Iris pigment epithelial cell (primary cell): ENCODE data around the gene CELF2.
A peak's percentile ranks its signal among the peaks of the same experiment; 100 is the strongest.

Source experiments
- DNase-seq: peaks from one replicate; pipeline ENCODE4 v3.0.0-alpha.2; 2011; ENCODE audit warnings: low read depth

Gene CELF2

DNA sequence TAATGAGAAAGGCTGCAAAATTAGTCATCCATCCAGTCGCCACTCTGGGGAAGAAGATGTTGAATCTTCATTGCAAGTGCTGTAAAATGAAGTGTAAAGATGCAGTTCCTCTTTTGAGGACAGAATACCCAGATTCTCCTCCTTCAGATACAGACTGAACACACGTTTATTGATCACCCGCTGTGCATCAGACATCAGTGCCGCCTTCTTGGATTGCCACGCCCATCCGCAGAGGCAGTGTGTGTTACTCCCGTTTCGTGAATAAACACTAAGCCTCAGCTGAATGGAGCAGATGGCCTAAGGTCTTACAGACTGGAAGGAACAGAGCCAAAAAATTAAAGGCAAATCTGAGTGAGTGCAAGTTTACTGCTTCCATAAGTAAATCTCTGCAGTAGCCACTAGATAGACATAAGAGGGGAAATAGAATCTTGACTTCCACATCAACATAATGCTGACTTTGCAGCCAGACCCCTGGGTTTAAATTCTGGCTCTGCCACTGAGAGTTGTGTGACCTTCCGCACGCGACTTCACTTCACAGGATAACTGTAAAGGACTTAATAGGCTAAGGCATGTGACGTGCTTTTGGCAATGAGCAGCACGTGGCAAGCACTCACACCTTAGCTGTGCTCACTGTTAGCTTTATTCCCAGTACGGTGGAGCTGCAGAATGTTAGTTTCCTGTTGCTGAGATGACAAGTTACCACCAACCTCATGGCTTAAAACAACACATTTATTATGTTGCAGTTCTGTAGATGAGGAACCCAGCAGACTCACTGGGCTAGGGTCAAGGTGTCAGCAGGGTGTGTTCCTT is 285.9 kb downstream of the CELF2 start:
- DNase-seq: no peak

GRCh38 chr10:11304906-11305585 is 287.4 kb downstream of the CELF2 start:
- DNase-seq: no peak

DNA sequence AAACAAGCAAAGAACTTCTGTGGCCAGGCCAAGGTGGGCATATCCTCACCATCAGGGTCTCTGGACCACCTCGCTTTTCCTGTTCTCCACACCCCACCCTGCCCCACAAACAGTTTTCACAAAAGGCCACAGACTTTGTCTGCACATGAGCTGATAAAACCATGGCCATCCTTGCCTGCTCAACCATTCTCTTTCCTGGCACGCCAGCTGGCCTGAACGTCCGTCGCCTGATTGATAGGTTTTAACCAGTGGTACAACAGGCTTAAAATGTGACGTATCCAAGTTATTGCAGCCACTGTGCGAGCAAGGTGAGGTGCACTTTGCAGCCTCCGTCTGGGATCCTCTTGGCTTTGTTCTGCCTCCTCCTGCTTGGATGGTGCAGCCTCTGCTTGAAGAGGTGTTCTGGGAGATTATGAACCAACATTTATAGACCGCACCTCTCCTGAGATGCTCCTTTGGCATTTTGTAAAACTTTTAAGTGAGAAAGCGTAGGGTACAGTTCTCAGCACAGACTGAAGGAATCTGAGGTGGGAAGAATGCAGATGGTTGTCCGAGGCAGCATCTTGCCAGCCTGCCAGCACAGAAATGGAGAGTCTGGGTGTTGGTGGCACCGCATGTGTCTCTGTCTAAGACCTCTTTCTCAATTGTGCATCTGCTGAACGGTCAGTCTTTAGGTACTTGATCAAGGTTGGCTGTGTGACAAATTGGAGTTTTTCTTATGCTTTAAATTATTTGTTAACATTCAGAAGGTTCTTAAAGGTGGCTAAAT is 288.3 kb downstream of the CELF2 start:
- DNase-seq: no peak

DNA sequence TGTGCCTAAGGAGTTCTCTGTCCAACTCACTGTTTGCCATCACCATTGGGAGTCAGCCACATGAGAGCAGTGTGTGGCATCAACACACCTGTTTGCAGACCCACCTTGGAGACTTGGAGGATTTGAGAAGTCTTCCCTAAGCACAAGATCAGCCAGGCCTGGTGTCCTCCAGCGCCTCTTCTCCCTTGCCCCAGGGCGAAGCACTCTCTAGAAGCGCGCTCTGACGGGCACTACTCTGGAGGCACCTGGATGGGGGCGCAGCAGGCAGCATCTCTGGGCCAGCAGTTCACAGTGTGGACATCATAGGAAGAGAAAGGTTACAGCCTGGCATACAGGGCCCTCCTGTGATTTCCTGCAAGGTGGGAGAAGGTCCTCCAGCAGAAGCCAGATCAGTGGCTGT is 289.3 kb downstream of the CELF2 start:
- no peak for DNase-seq

- no peak for DNase-seq
Observed at GRCh38 chr10:11307937-11308336, 290.3 kb downstream of the CELF2 start.

DNA sequence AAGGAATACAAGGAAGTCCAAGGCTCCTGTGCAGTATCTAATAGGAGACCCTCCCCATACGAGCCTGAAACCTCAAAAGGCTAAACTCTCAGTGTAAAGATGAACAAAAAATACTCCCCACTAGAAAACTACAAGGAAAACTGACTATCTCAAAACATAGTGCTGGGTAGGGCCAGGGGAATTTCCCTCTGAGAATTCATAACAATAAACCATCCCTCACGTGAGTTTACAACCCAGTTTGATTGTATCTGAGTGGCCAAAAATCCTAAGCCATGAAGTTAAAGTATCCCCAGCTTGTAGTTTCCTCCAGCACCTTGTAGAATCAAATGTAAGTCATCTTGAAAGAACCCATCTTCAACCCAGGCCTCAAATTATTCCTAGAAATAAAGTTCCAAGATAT is 293.4 kb downstream of the CELF2 start:
- DNase-seq: no peak

- DNase-seq: no peak
Observed at GRCh38 chr10:11313463-11313862, 295.8 kb downstream of the CELF2 start.

DNA sequence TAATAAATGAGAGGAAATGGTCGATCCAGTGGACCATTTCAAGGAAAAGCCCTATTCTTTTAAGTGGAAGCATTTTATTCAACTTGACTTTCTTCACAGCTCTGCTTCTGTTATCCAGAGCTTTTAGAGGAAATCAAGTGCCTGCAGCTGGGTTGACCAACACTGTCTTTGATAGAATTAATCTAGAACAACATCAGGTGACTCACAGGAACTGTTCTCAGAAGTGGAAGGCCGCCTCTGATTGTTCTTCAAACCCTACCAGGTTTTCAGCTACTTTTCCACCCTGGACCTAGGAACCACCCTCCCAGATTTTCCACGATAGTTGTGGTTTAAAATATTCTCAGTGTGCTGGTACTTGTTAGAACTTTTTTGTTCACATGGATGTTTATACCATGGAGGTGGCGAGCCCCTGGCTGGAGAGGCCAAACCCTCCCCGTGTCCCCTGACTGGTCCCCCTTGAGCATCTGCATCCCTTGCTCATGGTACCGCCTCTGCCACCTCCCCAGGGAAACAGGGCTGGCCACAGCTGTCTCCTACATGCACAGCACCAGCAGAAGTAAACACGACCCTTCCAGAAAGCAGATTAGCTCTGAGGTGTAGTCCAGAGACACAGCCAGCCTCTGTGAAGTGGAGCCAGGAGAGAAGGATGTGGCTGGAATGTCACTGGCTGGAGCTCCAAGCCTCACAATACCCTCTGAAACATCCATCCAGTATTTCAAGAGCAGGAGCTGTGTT is 300.4 kb downstream of the CELF2 start:
- no peak for DNase-seq

DNA sequence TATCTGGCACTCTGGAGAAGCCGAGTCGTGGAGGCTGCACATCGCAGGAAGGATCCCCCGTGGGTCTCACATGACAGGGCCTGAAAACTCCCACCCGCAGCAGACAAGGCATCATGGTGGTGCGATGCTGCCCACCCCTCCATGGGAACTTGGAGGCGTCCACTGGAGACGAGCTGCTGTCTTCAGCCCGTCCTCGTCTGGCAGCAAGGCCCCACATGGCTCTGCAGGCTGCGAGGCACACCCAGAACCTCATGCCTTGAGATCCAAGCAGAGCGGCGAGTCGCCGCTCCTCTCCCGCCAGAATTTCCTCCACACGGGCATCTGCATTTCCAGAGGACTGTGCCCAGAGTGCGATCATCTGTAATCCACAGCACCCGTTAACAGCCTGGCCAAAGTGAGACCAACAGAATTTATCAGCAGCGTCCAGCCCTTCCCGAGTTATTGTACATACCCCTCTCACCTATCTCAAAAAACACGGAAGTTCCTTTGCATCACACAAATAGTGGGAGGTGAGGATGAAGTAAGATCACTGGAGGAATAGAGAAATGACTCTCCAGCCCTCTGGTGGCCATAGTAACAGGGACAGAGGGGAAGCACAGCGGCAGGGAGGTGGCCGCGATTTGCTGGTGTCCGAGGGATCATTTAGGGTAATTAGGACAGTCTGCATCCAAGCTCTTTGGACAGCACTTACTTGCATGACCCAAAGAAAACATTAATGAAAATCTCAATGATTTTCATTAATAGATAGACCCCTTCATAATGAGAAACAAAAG is 301.3 kb downstream of the CELF2 start:
- DNase-seq: no peak

GRCh38 chr10:11319990-11320602 is 302.4 kb downstream of the CELF2 start:
- DNase-seq: no peak

DNA sequence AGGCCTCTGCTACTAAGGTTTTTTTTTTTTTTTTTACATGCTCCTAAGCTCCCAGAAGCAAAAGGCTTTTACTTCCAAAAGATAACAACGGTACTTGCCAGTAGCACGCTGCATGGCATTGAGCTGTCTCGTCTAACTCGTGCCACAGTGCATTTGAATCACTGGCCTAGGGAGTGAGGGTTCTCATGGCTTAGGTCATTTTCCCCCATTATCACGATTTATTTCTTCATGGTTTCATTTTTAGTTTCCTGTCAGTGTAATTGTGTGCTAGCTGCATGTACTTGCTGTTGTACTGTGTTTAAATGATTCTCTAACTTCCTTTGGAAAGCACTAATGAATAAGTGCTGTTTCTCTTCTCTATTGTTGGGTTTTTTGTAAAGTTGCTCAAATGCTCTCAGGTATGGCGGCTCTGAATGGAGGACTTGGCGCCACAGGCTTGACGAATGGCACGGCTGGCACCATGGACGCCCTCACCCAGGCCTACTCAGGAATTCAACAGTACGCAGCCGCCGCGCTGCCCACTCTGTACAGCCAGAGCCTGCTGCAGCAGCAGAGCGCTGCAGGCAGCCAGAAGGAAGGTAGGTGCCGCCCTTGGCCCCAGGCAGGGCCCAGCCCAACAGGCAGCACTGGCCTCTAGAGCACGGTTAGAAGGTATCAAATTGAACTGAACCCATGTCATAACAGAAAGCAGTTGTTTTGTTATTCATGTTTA is 303.3 kb downstream of the CELF2 start:
- DNase-seq: no peak

DNA sequence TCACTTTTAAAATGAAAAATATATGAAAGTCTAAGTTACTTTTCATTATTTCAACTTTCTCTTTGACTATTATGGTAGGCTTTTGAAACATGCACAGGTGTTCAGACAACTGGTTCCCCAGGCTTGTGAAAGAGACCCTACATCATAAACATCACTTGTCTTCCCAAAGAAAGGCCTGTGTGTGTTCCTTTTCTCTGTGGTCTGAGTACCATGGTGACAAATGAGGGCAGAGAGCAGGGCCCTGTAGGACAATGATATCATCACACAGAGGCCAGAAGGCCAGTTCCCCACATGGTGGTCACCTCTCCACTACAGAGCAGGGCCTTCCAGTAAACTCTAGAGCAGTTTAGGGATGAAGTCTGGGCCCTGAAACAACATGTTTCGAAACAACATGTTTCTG is 305.0 kb downstream of the CELF2 start:
- DNase-seq: no peak

DNA sequence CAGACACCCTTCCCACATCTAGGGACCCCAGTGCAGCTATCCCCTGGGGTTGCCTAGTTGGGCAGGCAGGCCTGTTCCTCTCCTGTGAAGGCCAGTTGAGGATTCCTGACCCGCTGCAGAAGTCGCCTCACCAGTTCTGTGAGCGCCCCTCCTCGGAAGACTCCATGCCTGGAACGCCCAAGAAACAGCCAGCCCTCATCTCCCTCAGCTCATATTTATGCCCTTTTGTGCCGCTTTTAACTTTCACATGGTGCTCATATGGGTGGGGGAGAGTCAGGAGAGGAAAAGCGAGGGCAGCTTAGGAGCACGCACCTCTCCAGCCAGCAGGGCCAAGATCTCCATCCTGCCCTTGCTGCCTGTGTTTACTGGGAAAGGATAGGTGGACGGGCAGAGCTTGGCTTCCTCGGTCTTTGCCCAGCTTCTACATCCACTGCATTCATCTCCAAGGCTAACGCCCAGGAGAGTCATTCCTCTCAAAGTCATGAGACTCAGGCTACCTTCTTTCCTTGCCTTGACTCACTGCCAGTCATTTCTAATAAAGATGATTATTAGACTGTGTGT is 307.2 kb downstream of the CELF2 start:
- DNase-seq: no peak

- peak; percentile 32 for DNase-seq
Observed at GRCh38 chr10:11325817-11326216, 308.1 kb downstream of the CELF2 start.

DNA sequence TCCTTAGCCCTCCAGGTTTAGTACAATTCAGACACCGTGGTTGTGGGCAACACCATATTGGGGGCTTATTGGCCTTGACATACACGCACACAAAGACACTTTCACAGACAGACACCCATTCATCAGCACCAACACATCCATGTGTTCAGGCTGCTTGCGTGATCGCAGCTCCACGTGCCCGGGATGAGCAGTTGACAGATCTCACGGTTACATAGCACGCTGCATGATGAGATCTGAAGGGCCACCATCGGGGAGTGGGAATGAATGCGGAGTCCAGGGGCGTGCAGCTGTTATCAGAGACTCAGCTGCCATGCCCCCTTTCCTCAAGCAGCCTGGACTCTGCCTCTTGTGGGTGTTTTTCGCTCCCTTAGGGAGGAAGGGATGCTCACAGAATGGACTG is 308.6 kb downstream of the CELF2 start:
- no peak for DNase-seq

DNA sequence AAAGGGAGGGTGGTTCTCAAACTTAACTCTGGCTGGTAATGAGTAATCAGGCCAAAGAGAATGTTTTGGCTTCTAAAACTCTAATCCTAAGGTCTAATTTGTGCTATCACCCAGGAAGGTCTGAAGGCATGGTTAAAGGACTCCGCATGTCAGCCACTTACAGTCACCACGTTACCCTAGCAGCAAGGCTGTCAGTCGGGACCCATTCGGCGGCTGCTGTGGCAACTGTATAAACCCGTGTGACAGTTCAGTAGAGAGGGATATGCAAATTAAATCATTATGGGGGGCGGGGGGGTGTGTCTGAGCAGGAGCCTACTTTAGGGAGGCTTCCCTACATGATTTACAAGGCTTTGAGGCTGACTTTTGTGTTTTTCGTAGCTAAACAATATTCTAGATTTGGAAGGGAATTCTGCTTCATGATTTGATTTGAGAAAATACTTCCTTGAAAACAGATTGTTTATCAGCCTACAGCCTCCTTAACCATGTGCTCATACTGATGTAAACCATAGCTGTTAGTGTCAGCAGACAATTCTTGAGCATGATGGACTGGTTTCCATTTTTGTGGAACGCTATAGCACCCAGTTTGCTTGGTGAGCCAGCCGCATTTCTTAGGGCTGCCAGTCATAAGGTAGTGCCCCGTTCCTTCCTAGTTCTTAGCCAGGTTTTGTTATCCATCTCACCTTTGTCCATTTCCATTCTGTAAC is 309.4 kb downstream of the CELF2 start:
- DNase-seq: no peak

GRCh38 chr10:11328264-11329061 is 310.8 kb downstream of the CELF2 start:
- DNase-seq: no peak

DNA sequence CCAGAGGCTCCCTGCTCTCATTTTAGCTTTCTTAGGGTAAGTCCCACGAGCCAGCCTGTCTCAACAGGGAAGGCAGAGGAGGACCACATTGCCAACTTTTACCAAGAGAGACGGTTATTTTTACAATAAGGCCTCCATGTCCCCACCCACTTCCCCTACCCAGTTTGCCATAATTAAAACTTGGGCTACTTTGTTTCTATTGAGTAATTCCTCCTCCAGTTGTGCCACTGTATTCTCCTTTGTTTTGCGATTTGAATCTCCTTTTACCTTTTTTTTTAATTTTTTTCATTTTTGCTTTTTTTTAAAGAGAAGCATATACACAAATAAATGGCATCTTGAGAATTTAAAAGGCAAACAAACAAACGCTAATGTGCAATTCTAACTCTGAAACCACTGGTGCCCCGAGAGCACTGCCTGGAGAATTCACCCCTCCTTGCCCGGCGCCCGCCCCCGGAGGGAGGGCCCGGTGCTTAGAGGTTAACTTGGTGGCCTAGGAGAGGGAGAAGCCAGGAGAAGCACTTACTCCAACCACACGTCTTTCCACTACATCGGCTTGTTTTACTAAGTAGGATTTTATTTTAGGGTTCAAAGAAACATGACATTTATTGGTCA is 311.5 kb downstream of the CELF2 start:
- no peak for DNase-seq
